ENCODE results near the gene PCOLCE2.

PCOLCE2 gene

DNA sequence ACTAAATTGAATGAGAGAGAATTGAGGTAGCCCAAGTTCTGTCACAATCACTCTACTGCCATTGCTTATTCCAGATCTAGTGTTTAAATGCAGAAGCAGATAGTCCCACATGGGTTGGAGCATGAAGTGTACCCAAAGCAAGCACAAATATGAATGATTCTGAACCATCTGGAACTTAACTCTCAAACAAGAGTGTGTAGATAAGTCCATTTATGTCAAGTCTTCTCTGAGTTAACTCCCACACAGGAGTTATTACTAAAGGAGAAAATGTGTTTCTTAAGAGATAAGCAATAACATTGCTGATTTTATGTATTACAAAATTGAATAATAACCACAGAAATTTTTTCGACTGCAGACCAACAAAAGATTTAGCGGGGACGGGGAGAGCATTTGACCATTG, 41.0 kb upstream of the PCOLCE2 start:
- Histone ChIP-seq H3K27ac (no peak overlapping the region), H3K4me3 (no peak overlapping the region)
- no peak for DNase-seq (ENCODE audit: low spot score)
- TF ChIP-seq, protein P1, sequence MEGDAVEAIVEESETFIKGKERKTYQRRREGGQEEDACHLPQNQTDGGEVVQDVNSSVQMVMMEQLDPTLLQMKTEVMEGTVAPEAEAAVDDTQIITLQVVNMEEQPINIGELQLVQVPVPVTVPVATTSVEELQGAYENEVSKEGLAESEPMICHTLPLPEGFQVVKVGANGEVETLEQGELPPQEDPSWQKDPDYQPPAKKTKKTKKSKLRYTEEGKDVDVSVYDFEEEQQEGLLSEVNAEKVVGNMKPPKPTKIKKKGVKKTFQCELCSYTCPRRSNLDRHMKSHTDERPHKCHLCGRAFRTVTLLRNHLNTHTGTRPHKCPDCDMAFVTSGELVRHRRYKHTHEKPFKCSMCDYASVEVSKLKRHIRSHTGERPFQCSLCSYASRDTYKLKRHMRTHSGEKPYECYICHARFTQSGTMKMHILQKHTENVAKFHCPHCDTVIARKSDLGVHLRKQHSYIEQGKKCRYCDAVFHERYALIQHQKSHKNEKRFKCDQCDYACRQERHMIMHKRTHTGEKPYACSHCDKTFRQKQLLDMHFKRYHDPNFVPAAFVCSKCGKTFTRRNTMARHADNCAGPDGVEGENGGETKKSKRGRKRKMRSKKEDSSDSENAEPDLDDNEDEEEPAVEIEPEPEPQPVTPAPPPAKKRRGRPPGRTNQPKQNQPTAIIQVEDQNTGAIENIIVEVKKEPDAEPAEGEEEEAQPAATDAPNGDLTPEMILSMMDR (IDR thresholded peaks at IDR 0.05), result no peak

GRCh38 chr3:142929109-142929508, 40.2 kb upstream of the PCOLCE2 start:
- Histone ChIP-seq H3K27ac (no peak overlapping the region), H3K4me3 (no peak overlapping the region)
- TF ChIP-seq, protein P1 (IDR thresholded peaks at IDR 0.05), result no peak
- DNase-seq (ENCODE audit: low spot score), result no peak

- no peak overlapping the region for H3K27ac ChIP-seq
- no peak for DNase-seq (ENCODE audit: low spot score)
- no peak overlapping the region for H3K4me3 ChIP-seq
- TF ChIP-seq, protein P1 (IDR thresholded peaks at IDR 0.05), result no peak
These were observed 37.6 kb upstream of the PCOLCE2 start for GRCh38 chr3:142926368-142926944.

GRCh38 chr3:142925140-142925539, 36.3 kb upstream of the PCOLCE2 start:
- no peak for DNase-seq (ENCODE audit: low spot score)
- TF ChIP-seq, protein P1 (IDR thresholded peaks at IDR 0.05), result no peak
- no peak overlapping the region for H3K4me3 ChIP-seq
- H3K27ac ChIP-seq, result no peak overlapping the region

DNA sequence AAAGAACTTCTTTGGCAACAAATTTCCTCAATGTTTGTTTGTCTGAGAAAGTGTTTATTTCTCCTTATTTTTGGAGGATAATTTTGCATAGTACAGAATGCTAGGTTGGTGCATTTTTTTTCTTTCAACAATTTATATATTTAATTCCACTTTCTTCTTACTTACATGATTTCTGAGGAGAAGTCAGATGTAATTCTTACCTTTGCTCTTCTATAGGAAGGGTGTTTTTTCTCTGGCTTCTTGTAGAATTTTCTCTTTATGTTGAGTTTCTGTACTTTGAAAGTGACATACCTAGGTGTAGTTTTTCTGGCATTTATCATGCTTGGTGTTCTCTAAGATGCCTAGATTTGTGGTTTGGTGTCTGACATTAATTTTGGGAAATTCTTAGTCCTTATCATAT, 34.8 kb upstream of the PCOLCE2 start:
- no peak for DNase-seq (ENCODE audit: low spot score)
- H3K4me3 ChIP-seq, result no peak overlapping the region
- no peak overlapping the region for H3K27ac ChIP-seq
- TF ChIP-seq, protein P1 (IDR thresholded peaks at IDR 0.05), result no peak

DNA sequence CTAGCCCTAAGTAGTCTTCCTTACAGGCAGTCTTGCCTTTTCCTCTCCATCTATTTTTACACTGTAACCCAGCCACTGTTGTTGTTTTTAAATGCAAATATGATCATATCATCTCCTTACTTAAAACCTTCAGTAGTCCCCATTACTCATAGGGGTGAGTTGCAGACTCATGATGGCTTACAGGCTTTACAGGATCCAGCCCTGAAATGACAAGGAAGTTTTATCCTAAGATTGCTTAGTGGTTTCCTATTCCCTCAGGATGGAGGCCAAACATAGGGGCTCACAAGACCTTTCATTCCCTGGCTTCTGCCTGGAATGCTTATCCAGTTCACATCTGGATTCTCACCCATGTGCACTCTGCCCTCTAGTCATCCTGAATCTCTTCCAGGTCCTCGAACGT, 27.7 kb upstream of the PCOLCE2 start:
- TF ChIP-seq, protein P1 (IDR thresholded peaks at IDR 0.05), result no peak
- H3K27ac ChIP-seq, result no peak overlapping the region
- H3K4me3 ChIP-seq, result no peak overlapping the region
- DNase-seq (ENCODE audit: low spot score), result no peak

- no peak overlapping the region for H3K27ac ChIP-seq
- H3K4me3 ChIP-seq, result no peak overlapping the region
- TF ChIP-seq, protein P1 (IDR thresholded peaks at IDR 0.05), result no peak
- no peak for DNase-seq (ENCODE audit: low spot score)
These were observed 26.8 kb upstream of the PCOLCE2 start for GRCh38 chr3:142915636-142916035.

Data from coronary artery (tissue), 2 donors.